NOMO-1 treated with dmso at 0.1 percent for 144 hours (cell line): ENCODE results near the gene PCDH9.
"Not testable (repeated sequence)": the region's sequence is repeated elsewhere in the genome, so short reads cannot be mapped to it uniquely, and the experiment has no call there.

Experiments
- DNase-seq: peaks from one replicate; lab custom pipeline; 2025; ENCODE audit not compliant: unreplicated experiment; lab: John Stamatoyannopoulos, UW

PCDH9 gene

GRCh38 chr13:67131393-67131792, 98.7 kb downstream of the PCDH9 start:
- no peak for DNase-seq

- no peak for DNase-seq
Observed at GRCh38 chr13:67130444-67130843, 99.7 kb downstream of the PCDH9 start.

GRCh38 chr13:67128136-67128535, 102.0 kb downstream of the PCDH9 start:
- DNase-seq, result no peak

GRCh38 chr13:67125681-67126080, 104.5 kb downstream of the PCDH9 start:
- no peak for DNase-seq

- no peak for DNase-seq
Observed at GRCh38 chr13:67123165-67123564, 107.0 kb downstream of the PCDH9 start.

GRCh38 chr13:67122251-67122650, 107.9 kb downstream of the PCDH9 start:
- no peak for DNase-seq

- no peak for DNase-seq
Observed at GRCh38 chr13:67120872-67121531, 109.1 kb downstream of the PCDH9 start.

GRCh38 chr13:67119481-67119894, 110.6 kb downstream of the PCDH9 start:
- DNase-seq, result no peak

GRCh38 chr13:67118277-67118676, 111.9 kb downstream of the PCDH9 start:
- DNase-seq, result no peak

- DNase-seq, result no peak
Observed at GRCh38 chr13:67117010-67117550, 113.1 kb downstream of the PCDH9 start.

- DNase-seq, result no peak
Observed at GRCh38 chr13:67107979-67108378, 122.2 kb downstream of the PCDH9 start.

GRCh38 chr13:67106502-67107057, 123.6 kb downstream of the PCDH9 start:
- DNase-seq, result no peak

- no peak for DNase-seq
Observed at GRCh38 chr13:67101730-67102467, 128.2 kb downstream of the PCDH9 start.

- no peak for DNase-seq
Observed at GRCh38 chr13:67100730-67101129, 129.4 kb downstream of the PCDH9 start.

GRCh38 chr13:67099494-67099893, 130.6 kb downstream of the PCDH9 start:
- no peak for DNase-seq

- DNase-seq, result no peak
Observed at GRCh38 chr13:67097892-67098452, 132.2 kb downstream of the PCDH9 start.

- not testable (repeated sequence) for DNase-seq
Observed at GRCh38 chr13:67096893-67097292, 133.2 kb downstream of the PCDH9 start.

GRCh38 chr13:67096418-67096817, 133.7 kb downstream of the PCDH9 start:
- no peak for DNase-seq

- DNase-seq, result no peak
Observed at GRCh38 chr13:67095621-67096020, 134.5 kb downstream of the PCDH9 start.

- no peak for DNase-seq
Observed at GRCh38 chr13:67094952-67095351, 135.2 kb downstream of the PCDH9 start.

- no peak for DNase-seq
Observed at GRCh38 chr13:67094078-67094477, 136.1 kb downstream of the PCDH9 start.

- DNase-seq, result no peak
Observed at GRCh38 chr13:67091603-67092002, 138.5 kb downstream of the PCDH9 start.
